Heart right ventricle (tissue), 16 donors: ENCODE data around the gene THAP8. TPM values are rescaled to one million over a fixed set of nuclear protein-coding genes. Genes with fewer than 3 reads are reported as not detected.

ENCODE experiments used
- ATAC-seq, 8 donors: fragments of 200-7000 bp; cut with Tn5 transposase; one replicate each; pipeline ENCODE4 v1.9.1; 2020; ENCODE audit warnings: mild to moderate bottlenecking in 8 of 8, moderate library complexity in 8 of 8, moderate number of reproducible peaks in 1 of 8
- DNase-seq, 2 donors: peaks; one replicate each; pipeline ENCODE4 v3.0.0-alpha.2; 2020
- H3K27ac ChIP-seq, 10 donors: fragments of 200-600 bp; sonication (generic) in 2 of 10; one replicate each; pipeline versions ENCODE4 v1.5.0 to v1.8.0; 2020 to 2022; ENCODE audit warnings: mild to moderate bottlenecking in 3 of 10
- H3K27me3 ChIP-seq, 7 donors: fragments of 200-600 bp; one replicate each; pipeline ENCODE4 v1.8.0; 2021 to 2022; ENCODE audit warnings: mild to moderate bottlenecking in 2 of 7
- H3K36me3 ChIP-seq, 9 donors: fragments of 200-600 bp; sonication (generic) in 1 of 9; one replicate each; pipeline versions ENCODE4 v1.5.0 to v1.8.0; 2020 to 2022; ENCODE audit warnings: mild to moderate bottlenecking in 2 of 9
- H3K4me1 ChIP-seq, 9 donors: fragments of 200-600 bp; sonication (generic) in 1 of 9; one replicate each; pipeline versions ENCODE4 v1.5.0 to v1.8.0; 2020 to 2022; ENCODE audit warnings: mild to moderate bottlenecking in 4 of 9
- H3K4me3 ChIP-seq, 10 donors: fragments of 200-600 bp; sonication (generic) in 2 of 10; one replicate each; pipeline versions ENCODE4 v1.5.0 to v1.8.0; 2020 to 2022; ENCODE audit warnings: mild to moderate bottlenecking in 7 of 10, moderate library complexity in 2 of 10
- H3K9me3 ChIP-seq, 11 donors: fragments of 200-600 bp in 10 of 11; sonication (generic) in 2 of 11; one replicate each; pipeline versions ENCODE4 v1.5.0 to v1.8.0; 2013 to 2022; ENCODE audit warnings: mild to moderate bottlenecking in 2 of 11, control low read depth in 1 of 11, moderate library complexity in 1 of 11
- CTCF ChIP-seq, 9 donors: fragments of 200-600 bp; sonication (generic) in 2 of 9; IDR thresholded peaks; one replicate each; pipeline versions ENCODE4 v1.5.0 to v1.8.0; 2021 to 2022; ENCODE audit warnings: antibody characterized with exemption in 9 of 9, mild to moderate bottlenecking in 5 of 9, moderate library complexity in 1 of 9
- WGBS, 2 donors: extraction: QIAGEN DNeasy Blood & Tissue Kit; methylation state at CpG; one replicate each; pipeline ENCODE4 v1.1.7; 2013; ENCODE audit warnings: inconsistent platforms in 1 of 2; 5-methylcytosine and 5-hydroxymethylcytosine counted together
- intact Hi-C, 10 donors: fragments of 100-400 bp; cut with DNase I; formaldehyde crosslinking; loops; one replicate each; pipeline versions ENCODE4 v1.11.1 to v1.14.2; 2022
- polyA plus RNA-seq, 2 donors: library from polyadenylated mRNA; stranded (reverse); fragments of 200-250 nt; gene quantifications; one replicate each; pipeline ENCODE4 v1.2.3, GENCODE V29; 2013
- total RNA-seq, 10 donors: library from RNA; stranded (reverse); fragmentation: NEBNext Ultra II Directional in 3 of 10; extraction: Animal tissue kit (Norgen Biotek cat#: 25700) in 3 of 10; gene quantifications; one replicate each; pipeline versions ENCODE4 v1.2.1 to v1.2.4, GENCODE V29; 2021 to 2023
- donor health status: Arrhythmogenic right ventricular cardiomyopathy.
- donor health status: ischemic (EF 13 %, LVEDD 7.1; RV severe dilation, severe dysfunction).
- donor health status: healthy with polysubstance abuse.
- donor health status: DM: no; HTN: yes; CAD: no.
- donor health status: DM: no; HTN: no; CAD: no.
- donor health status: ischemic (EF 25% LVEDD 6.9; RV normal size, moderate dysfunction).
- donor health status: ischemic (EF 25% LVEDD 5.7; RV mildly dilated, moderate dysfunction).
- donor health status: healthy.
- donor health status: DM: yes; HTN: yes; CAD: no.
- donor health status: Ischemic cardiomyopathy.
- donor health status: ischemic (EF 35%, LVEDD 5.7; RV mildly dilated, moderate dysfunction).
- donor health status: nonischemic (EF 11% LVEDD 7.7; RV severe dilation, severe dysfunction).
- donor health status: DM: yes; HTN: yes; CAD: no.
- donor health status: PGD.
- donor health status: ischemic (EF 29% LVEDD 5.4; RV normal size, mild dysfunction).
- donor health status: nonischemic (EF 23%, LVEDD 6.1; RV moderate dilation, normal function).

Gene THAP8
- total and polyA plus RNA-seq, 12 donors: 2.7 to 7.7 (median 4.5) TPM

- WGBS, 2 donors: 55 to 56% methylated on average over 19 of the region's 19 CpGs
- Histone ChIP-seq H3K27ac (peak within 1 kb of the TSS in 6 of 10 donors; percentile 13 to 40 (median 36)), H3K4me1 (peaks cover 3 to 23% (median 10%) of the 10 kb centered on the region in 9 donors), H3K36me3 (peaks cover 0 to 9% (median 0%) of the 10 kb centered on the region in 9 donors), H3K9me3 (no peaks in the 10 kb centered on the region), H3K27me3 (no peaks in the 10 kb centered on the region), H3K4me3 (peak within 1 kb of the TSS in 9 of 10 donors; percentile 12 to 50 (median 43))
- no peak for ATAC-seq
- no peak for DNase-seq
- intact Hi-C loops: no loop called here
- TF ChIP-seq CTCF (IDR thresholded peaks at IDR 0.05): no peak
Observed at GRCh38 chr19:36008336-36008978, 45.6 kb downstream of the THAP8 start, which contains the start of gene SYNE4. SYNE4 (minus strand) TSS chr19:36008813; CDS start chr19:36008681, 132 bp downstream.

- intact Hi-C loops: no loop called here
- H3K4me3 ChIP-seq: no peak overlapping the region
- WGBS, 2 donors: 83 to 84% methylated on average over 5 of the region's 5 CpGs
- no peak for TF ChIP-seq CTCF (IDR thresholded peaks at IDR 0.05)
- no peaks in the 10 kb centered on the region for H3K9me3 ChIP-seq
- H3K4me1 ChIP-seq: peaks cover 0 to 15% (median 5%) of the 10 kb centered on the region in 9 donors
- H3K36me3 ChIP-seq: peaks cover 0 to 16% (median 0%) of the 10 kb centered on the region in 9 donors
- no peak for ATAC-seq
- no peak overlapping the region for H3K27ac ChIP-seq
- DNase-seq: no peak
- H3K27me3 ChIP-seq: no peaks in the 10 kb centered on the region
Observed at GRCh38 chr19:36006955-36007354, 47.1 kb downstream of the THAP8 start.

GRCh38 chr19:36003284-36003683 is 50.8 kb downstream of the THAP8 start:
- 84 to 90% methylated on average over 4 of the region's 4 CpGs for WGBS, 2 donors
- Histone ChIP-seq H3K36me3 (peaks cover 0 to 43% (median 0%) of the 10 kb centered on the region in 9 donors), H3K27ac (no peak overlapping the region), H3K4me3 (no peak overlapping the region), H3K27me3 (no peaks in the 10 kb centered on the region), H3K4me1 (peaks cover 0 to 16% (median 6%) of the 10 kb centered on the region in 9 donors), H3K9me3 (no peaks in the 10 kb centered on the region)
- intact Hi-C loops: no loop called here
- ATAC-seq (no peak), DNase-seq (no peak)
- no peak for TF ChIP-seq CTCF (IDR thresholded peaks at IDR 0.05)

- 96 to 97% methylated on average over 3 of the region's 3 CpGs for WGBS, 2 donors
- intact Hi-C loops: no loop called here
Observed at GRCh38 chr19:36001605-36002004, 52.5 kb downstream of the THAP8 start.

More at GRCh38 chr19:36001605-36002004, 52.5 kb downstream of the THAP8 start:
- DNase-seq (no peak), ATAC-seq (no peak)
- TF ChIP-seq CTCF (IDR thresholded peaks at IDR 0.05): no peak
- Histone ChIP-seq H3K36me3 (peaks cover 0 to 59% (median 0%) of the 10 kb centered on the region in 9 donors), H3K27me3 (no peaks in the 10 kb centered on the region), H3K4me3 (no peak overlapping the region), H3K4me1 (peaks cover 3 to 24% (median 8%) of the 10 kb centered on the region in 9 donors), H3K9me3 (no peaks in the 10 kb centered on the region), H3K27ac (no peak overlapping the region)
